B cell (primary cell): Measurements from ENCODE around the gene TPCN2. TPM values are rescaled to one million over a fixed set of nuclear protein-coding genes. Genes with fewer than 3 reads are reported as not detected.

Experiments
- ATAC-seq: fragments of 200-7000 bp; cut with Tn5 transposase; one replicate; pipeline ENCODE4 v1.10.0; 2021; ENCODE audit warnings: low read depth, mild to moderate bottlenecking, moderate number of reproducible peaks, moderate library complexity
- CTCF ChIA-PET: fragments of 350-600 bp; sonication (Branson Sonifier 250); formaldehyde crosslinking; loops from one replicate; lab custom pipeline; 2021; ENCODE audit warnings: antibody characterized with exemption, inconsistent platforms; lab: Charles Lee
- POLR2A ChIA-PET: fragments of 350-600 bp; sonication (Branson Sonifier 250); formaldehyde crosslinking; loops from one replicate; lab custom pipeline; 2021; ENCODE audit warnings: antibody characterized with exemption; lab: Charles Lee
- DNase-seq: peaks from one replicate; pipeline ENCODE4 v3.0.0; 2013
- H2AFZ ChIP-seq: 2 replicates; pipeline ENCODE4 v1.6.1; 2012; ENCODE audit warnings: mild to moderate bottlenecking, low read depth, low read length; ENCODE audit not compliant: insufficient read depth, poor library complexity, severe bottlenecking
- H3K27ac ChIP-seq, 2 donors: 1 replicate in 1 of 2; 2 replicates in 1 of 2; pipeline ENCODE4 v1.5.1; 2012 to 2013; ENCODE audit warnings: low read length in 2 of 2, mild to moderate bottlenecking in 2 of 2, moderate library complexity in 1 of 2
- H3K27me3 ChIP-seq, 4 experiments: fragments of 200-600 bp in 1 of 4; sonication (generic) in 1 of 4; replicated peaks in 1 of 4; 1 replicate in 2 of 4; 2 replicates in 2 of 4; pipeline versions ENCODE4 v1.6.1 to v1.7.0; 2013 to 2016; ENCODE audit warnings: low read length in 3 of 4, mild to moderate bottlenecking in 2 of 4, mixed read lengths in 1 of 4, moderate library complexity in 1 of 4; ENCODE audit not compliant: insufficient read depth in 4 of 4, control insufficient read depth in 3 of 4; ENCODE audit errors: control extremely low read depth in 1 of 4
- H3K36me3 ChIP-seq, 2 experiments: replicated peaks in 1 of 2; 1 replicate in 1 of 2; 2 replicates in 1 of 2; pipeline versions ENCODE4 v1.6.1 to v1.7.1; 2013; ENCODE audit warnings: low read length in 1 of 2; ENCODE audit not compliant: insufficient read depth in 2 of 2, control insufficient read depth in 1 of 2; ENCODE audit errors: control extremely low read depth in 1 of 2, extremely low read depth in 1 of 2
- H3K4me1 ChIP-seq, 2 donors: fragments of 200-600 bp in 1 of 2; sonication (generic) in 1 of 2; 1 replicate in 1 of 2; 2 replicates in 1 of 2; pipeline versions ENCODE4 v1.5.1 to v1.6.1; 2013 to 2017; ENCODE audit warnings: low read length in 2 of 2; ENCODE audit not compliant: control insufficient read depth in 2 of 2, insufficient read depth in 2 of 2
- H3K4me2 ChIP-seq: replicated peaks from 2 replicates; pipeline ENCODE3; 2012; ENCODE audit warnings: mild to moderate bottlenecking, low read depth, low read length; ENCODE audit not compliant: poor library complexity, severe bottlenecking
- H3K4me3 ChIP-seq, 5 experiments: fragments of 200-600 bp in 1 of 5; sonication (generic) in 1 of 5; 1 replicate in 3 of 5; 2 replicates in 2 of 5; pipeline versions ENCODE4 v1.5.1 to v1.7.0; 2011 to 2016; ENCODE audit warnings: low read length in 4 of 5, mild to moderate bottlenecking in 4 of 5, low read depth in 2 of 5, control low read depth in 1 of 5, moderate library complexity in 1 of 5; ENCODE audit not compliant: insufficient read depth in 1 of 5; ENCODE audit errors: control extremely low read depth in 1 of 5, extremely low read depth in 1 of 5
- H3K79me2 ChIP-seq: fragments of 200-600 bp; sonication (generic); one replicate; pipeline ENCODE4 v1.6.0; 2016; ENCODE audit warnings: low read length; ENCODE audit not compliant: control insufficient read depth, insufficient read depth
- H3K9ac ChIP-seq: fragments of 200-600 bp; sonication (generic); 2 replicates; pipeline ENCODE4 v1.6.1; 2017; ENCODE audit warnings: mild to moderate bottlenecking, low read length, moderate library complexity
- H3K9me3 ChIP-seq, 3 donors: one replicate each; pipeline versions ENCODE4 v1.6.1 to v1.7.1; 2013; ENCODE audit warnings: low read length in 2 of 3; ENCODE audit not compliant: control insufficient read depth in 2 of 3, insufficient read depth in 1 of 3; ENCODE audit errors: control extremely low read depth in 1 of 3
- H4K20me1 ChIP-seq: 2 replicates; pipeline ENCODE4 v1.6.0; 2012; ENCODE audit warnings: mild to moderate bottlenecking, low read length; ENCODE audit not compliant: insufficient read depth, control insufficient read depth, poor library complexity, severe bottlenecking
- H3K27ac Mint-ChIP-seq: one replicate; pipeline ENCODE4 v1.8.0; 2021; ENCODE audit warnings: mixed read lengths
- H3K27me3 Mint-ChIP-seq: one replicate; pipeline ENCODE4 v1.8.0; 2021; ENCODE audit warnings: mixed read lengths
- H3K4me1 Mint-ChIP-seq: one replicate; pipeline ENCODE4 v1.8.0; 2021; ENCODE audit warnings: mixed read lengths
- H3K4me3 Mint-ChIP-seq: one replicate; pipeline ENCODE4 v1.8.0; 2021; ENCODE audit warnings: mixed read lengths
- H3K9me3 Mint-ChIP-seq: one replicate; pipeline ENCODE4 v1.8.0; 2022; ENCODE audit warnings: mixed read lengths; ENCODE audit not compliant: insufficient read depth
- CTCF ChIP-seq: fragments of 200-600 bp; IDR thresholded peaks from one replicate; pipeline ENCODE4 v1.8.0; 2022; ENCODE audit warnings: antibody characterized with exemption, mild to moderate bottlenecking
- EZH2 ChIP-seq: IDR thresholded peaks from 2 replicates; pipeline ENCODE4 v1.6.1; 2012; ENCODE audit warnings: borderline replicate concordance, low read depth, mild to moderate bottlenecking, moderate library complexity, low read length; ENCODE audit not compliant: insufficient read depth, poor library complexity, severe bottlenecking
- WGBS: methylation state at CpG from one replicate; pipeline ENCODE4 v1.1.5; 2013; ENCODE audit warnings: missing lambda C conversion rate; ENCODE audit not compliant: insufficient coverage; 5-methylcytosine and 5-hydroxymethylcytosine counted together
- intact Hi-C: fragments of 100-400 bp; cut with micrococcal nuclease; formaldehyde crosslinking; loops from one replicate; pipeline ENCODE4 v1.10.0; 2022
- polyA plus RNA-seq: library from polyadenylated mRNA; depleted of rRNA; stranded (reverse); fragments of >200 nt; gene quantifications from 2 replicates; pipeline ENCODE4 v1.2.3, GENCODE V29; 2012
- total RNA-seq, 2 donors: library from RNA; stranded (reverse); fragments of 120-200 nt in 1 of 2; gene quantifications; 1 replicate in 1 of 2; 2 replicates in 1 of 2; pipeline versions ENCODE4 v1.2.3 to v1.2.4, GENCODE V29; 2013 to 2022

Gene TPCN2
- total and polyA plus RNA-seq, 2 donors (not counting 1 experiment from before 2014, with no cell fraction given), result 16.8 to 71.4 TPM

DNA sequence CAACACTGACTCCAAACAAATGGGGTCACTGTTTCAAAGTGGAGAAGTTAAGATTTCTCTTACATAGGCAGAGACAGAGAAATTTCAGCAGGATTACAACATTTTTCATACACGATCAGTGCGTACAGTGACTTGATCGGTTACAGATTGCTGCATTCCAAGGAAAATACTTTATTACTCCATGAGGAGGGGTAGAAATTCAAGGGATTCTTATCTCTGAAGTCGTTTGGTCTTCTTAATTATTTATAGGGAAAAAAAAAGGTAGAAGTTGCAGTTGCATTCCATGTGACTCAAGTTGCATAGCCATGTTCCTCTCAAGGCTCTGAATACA, 96.3 kb downstream of the TPCN2 start:
- ChIA-PET CTCF (no interaction called here), POLR2A (no interaction called here)
- intact Hi-C loops, result no loop called here
- Histone ChIP-seq H3K9me3 (peaks cover 5 to 44% (median 32%) of the 10 kb centered on the region in 3 donors), H3K9ac (no peak overlapping the region), H3K27me3 (no peaks in the 10 kb centered on the region), H3K79me2 (no peaks in the 10 kb centered on the region), H2AFZ (no peak overlapping the region), H3K36me3 (no peaks in the 10 kb centered on the region), H4K20me1 (no peaks in the 10 kb centered on the region), H3K4me2 (no peak overlapping the region), H3K4me1 (no peaks in the 10 kb centered on the region), H3K4me3 (no peak overlapping the region), H3K27ac (no peak overlapping the region)
- H3K27me3 Mint-ChIP-seq, result peaks cover 7% of the 10 kb centered on the region
- H3K4me1 Mint-ChIP-seq, result no peaks in the 10 kb centered on the region
- no peak for DNase-seq
- H3K9me3 Mint-ChIP-seq, result peaks cover 16% of the 10 kb centered on the region
- no CpG with 5 or more reads among the region's 4 CpGs for WGBS
- no peak overlapping the region for H3K27ac Mint-ChIP-seq
- ATAC-seq, result no peak
- TF ChIP-seq CTCF (no peak), EZH2 (no peak)
- no peak overlapping the region for H3K4me3 Mint-ChIP-seq

DNA sequence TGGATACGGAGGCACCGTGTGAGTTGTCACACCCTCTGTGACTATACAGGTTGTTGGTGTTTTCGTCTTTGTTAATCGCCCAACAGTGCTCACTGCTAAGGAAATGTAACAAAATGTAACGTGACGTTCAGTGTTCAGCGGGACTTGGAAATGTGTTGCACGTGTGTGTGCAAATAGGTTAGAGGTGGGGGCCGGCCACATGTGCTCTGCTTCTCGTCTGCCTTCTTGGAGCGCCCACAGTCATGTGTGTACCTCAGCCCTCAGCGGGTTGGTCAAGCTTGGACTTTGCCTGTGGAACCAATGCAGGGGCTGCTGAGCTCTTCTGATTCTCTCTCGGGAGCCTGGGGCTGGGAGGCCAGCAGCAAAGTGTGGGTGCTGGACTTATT, 99.6 kb downstream of the TPCN2 start:
- H3K27me3 ChIP-seq, result no peaks in the 10 kb centered on the region
- TF ChIP-seq EZH2, result no peak
- no peak for TF ChIP-seq CTCF
- ChIA-PET CTCF (no interaction called here), POLR2A (no interaction called here)
- Mint-ChIP-seq H3K27ac (no peak overlapping the region), H3K9me3 (peaks cover 17% of the 10 kb centered on the region), H3K27me3 (peaks cover 7% of the 10 kb centered on the region), H3K4me3 (no peak overlapping the region), H3K4me1 (no peaks in the 10 kb centered on the region)
- WGBS, result 97% methylated on average over 13 of the region's 13 CpGs
- no peaks in the 10 kb centered on the region for H4K20me1 ChIP-seq
- H3K4me3 ChIP-seq, result no peak overlapping the region
- H3K9me3 ChIP-seq, result peaks cover 1 to 36% (median 16%) of the 10 kb centered on the region in 3 donors
- H3K4me2 ChIP-seq, result no peak overlapping the region
- H3K9ac ChIP-seq, result no peak overlapping the region
- ATAC-seq (no peak), DNase-seq (no peak)
- intact Hi-C loops, result no loop called here
- H3K36me3 ChIP-seq, result no peaks in the 10 kb centered on the region
- no peaks in the 10 kb centered on the region for H3K4me1 ChIP-seq
- no peak overlapping the region for H3K27ac ChIP-seq
- H2AFZ ChIP-seq, result no peak overlapping the region
- no peaks in the 10 kb centered on the region for H3K79me2 ChIP-seq
